Stimulated activated CD8-positive, alpha-beta memory T cell treated with anti-CD3 and anti-CD28 coated beads, Interleukin-15, amount 100 ng/mL, for 24 hours (primary cell): ENCODE data around the gene RFX3.

Experiments
- DNase-seq: peaks from one replicate; pipeline ENCODE4 v3.0.0-alpha.2; 2020; ENCODE audit warnings: low read depth

The RFX3 gene

DNA sequence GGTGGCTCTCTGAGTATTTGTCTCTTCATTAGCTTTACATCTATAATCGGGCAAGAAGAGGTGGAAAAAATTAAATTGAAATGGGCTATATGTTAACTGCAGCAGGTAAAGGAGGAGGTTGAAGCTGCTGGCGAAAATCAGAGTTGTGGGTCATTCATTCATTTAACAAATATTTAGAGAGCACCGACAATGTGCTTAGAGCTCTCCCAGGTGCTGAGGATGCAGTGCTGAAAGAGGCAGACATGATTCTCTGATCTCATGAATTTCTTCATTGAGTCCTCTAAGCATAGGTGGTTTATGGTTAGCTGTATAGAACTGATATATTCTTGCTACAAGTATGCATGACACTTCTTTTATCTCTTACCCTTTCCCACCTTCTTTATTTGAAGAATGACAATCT lies 243.4 kb downstream of the RFX3 start:
- DNase-seq, result no peak

DNA sequence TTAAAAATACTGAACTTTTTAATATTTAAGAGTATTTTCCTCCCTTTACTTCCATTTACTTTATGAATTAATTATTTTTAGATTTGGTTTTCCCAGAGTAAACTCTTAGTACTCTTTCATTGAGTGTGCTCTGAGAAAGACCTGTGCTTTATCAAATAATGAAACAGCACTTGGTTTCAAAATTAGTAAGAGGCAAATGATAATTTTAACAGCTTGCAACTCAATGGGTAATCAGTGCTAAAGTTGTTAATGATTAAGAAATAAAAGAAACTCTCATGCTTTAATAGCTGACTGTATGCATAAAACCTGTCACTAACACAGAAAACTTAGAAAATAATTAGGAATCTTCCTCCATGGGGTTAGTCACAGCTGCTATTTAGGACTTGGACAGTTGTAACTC lies 244.4 kb downstream of the RFX3 start:
- no peak for DNase-seq

DNA sequence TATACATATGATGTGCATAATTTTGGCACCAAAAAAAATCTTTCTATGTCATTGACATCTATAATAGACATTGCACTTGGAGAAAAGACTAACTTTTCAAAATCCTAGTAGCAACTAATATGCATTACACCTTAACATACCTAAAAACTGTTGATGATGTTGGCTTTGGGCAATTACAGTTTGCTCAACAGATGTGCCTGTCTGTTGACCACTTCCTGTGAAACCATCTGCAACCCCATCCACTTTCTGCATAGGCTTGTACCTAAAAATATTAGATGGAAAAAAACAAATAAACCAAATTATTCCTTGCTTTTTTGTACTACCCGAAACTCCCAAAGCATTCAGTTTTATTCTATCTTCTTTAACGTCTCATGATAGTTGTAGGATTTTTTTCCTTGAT lies 248.6 kb downstream of the RFX3 start:
- DNase-seq, result no peak

DNA sequence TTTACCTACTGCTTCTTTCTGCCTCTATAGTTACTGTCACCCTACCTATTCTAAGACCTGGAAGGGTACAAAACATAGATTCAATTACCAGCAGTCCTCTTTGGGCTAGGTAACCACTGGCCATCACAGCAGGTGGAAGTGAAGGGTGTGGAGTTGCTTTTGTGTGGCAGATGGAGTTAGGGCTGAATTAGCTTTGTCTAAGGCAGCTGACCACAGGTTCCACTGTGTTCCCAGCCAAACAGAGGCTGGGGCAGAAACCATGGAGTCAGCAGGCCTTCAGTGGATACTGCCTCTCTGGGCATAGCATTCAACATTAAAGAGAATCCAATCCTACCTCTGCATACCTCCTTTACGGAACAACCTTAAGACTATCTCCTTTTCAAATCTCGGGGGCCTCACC lies 254.2 kb downstream of the RFX3 start:
- no peak for DNase-seq

DNA sequence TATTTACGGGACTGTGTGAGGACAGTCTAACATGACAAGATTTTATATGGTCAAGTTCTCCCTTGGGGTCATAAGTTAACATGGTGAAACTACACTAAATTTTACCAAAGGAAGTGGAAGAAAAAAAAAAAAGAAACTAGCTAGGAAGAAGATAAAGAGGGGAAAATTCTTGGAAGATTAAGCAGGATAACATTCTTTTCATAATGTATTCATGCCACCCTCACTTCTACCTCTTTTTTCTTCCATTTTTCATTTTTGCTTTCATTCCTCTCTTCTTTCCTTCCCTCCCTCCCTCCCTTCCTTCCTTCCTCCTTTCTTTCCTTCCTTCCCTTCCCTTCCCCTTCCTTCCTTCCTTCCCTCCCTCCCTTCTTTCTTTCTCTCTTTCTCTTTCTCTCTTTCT lies 254.6 kb downstream of the RFX3 start:
- no peak for DNase-seq

DNA sequence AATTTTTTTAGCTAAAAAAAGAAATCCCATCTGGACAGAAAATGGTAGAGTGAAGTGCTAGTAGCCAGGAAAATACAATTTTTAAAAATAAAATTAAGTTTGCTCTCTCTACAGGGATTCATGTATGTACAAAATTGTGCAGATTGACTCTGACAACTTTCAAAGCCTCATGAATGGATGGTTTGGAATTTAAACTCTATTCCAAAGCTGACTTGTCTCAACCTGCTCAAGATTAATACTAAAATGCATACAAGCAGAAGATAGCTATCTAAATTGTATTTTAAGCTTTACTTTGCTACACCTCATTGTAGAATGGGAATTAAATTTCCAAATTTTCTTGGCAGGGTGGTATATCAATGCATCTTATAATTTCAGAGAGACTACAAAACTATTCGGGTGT lies 257.6 kb downstream of the RFX3 start:
- no peak for DNase-seq

DNA sequence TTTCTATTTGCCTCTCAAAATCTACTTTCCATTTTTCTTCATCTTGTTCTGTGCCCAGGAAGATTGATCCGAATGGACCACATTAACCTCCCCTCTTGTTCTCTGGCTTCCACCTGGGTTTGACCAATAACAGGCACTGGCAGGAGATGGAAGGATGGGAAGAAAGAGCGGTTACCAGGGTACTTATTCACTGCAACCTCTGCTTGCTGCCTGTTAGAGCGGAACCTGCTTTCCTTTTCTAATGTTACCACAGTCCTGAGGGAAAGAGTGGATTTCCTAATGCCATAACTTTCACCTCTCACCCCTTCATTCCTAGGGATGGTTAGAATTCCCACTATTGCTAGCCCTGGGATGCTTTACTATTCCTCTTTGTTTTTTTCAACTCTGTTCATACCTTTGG lies 262.1 kb downstream of the RFX3 start:
- no peak for DNase-seq

DNA sequence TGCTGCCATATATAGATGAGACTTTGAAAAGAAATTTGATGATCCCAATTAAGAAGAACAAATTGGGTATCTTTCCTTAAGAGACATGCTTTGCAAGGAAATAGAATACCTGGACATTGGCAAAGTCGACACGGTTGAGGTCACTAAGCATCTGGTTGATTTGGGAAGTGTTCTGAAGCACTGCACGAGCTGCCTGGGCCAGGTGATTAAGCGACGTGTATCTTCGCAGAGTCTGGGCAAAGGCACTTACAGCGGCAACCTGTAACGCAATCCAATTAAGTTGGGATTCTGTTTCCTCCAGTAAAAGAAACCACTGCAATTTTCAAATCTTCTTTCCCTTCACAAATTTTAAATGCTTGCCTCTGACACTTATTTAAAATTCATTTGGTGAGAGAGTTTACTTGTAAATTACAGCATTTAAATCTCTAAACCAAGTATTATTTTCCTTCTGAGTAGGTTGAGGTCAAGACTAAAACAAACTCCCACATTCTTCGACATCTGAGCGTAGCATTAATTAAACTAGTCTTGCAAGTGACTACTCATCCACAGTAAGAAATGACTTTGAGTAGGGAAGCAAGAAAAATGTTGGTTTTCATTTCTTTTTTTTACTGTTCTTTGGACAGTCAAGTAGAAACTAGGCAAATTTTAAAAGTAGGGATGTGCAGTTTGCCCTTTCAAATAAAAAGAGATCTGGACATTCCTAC lies 262.8 kb downstream of the RFX3 start:
- no peak for DNase-seq

DNA sequence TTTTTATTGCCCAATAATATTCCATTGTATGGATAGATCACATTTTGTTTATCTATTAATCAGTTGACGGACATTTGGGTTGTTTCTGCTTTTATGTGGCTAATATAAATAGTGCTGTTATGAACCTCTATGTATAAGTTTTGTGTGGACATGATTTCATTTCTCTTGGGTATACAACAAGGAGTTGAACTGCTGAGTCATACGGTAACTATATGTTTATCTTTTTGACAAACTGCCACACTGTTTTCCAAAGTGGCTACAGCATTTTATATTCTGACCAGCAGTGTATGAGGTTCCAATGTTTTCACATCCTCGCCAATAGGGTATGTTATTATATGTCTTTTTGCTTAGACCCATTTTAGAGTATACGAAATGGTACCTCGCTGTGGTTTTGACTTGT lies 264.3 kb downstream of the RFX3 start:
- DNase-seq, result no peak

DNA sequence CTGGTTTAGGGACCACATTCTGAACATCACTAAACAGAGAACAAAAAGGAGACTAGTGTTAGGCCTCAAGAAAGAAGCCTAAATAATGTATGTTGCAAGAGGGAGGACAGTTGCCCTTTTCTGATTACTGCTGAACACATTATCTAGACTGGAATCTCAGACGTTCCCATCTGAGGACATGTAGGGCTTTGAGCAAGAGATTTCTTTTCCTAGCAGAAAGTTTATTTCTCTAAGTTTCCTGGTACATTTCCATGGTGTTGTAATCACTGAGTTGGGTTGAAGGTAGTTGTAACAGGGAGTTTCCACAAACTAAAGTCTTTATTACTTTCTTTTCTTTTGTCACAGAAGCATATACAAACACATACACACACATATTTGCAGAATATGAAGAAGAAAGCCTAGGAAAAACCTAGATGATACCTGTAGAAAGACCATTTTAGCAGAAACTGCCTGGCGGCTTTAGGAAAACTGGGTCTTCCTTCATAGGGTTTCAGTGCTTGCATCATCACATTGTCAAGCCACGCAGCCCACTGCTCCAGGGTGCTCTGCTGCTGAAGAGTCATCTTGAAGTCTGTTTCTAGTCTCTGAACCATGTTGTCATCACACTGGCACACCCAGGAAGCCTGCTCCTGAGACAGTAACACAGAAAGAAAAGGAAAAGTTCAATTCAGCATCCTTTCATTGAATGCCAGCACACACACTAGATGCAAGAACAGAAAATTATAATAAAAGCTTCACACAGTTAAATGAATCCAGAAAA lies 269.1 kb downstream of the RFX3 start:
- DNase-seq, result no peak

DNA sequence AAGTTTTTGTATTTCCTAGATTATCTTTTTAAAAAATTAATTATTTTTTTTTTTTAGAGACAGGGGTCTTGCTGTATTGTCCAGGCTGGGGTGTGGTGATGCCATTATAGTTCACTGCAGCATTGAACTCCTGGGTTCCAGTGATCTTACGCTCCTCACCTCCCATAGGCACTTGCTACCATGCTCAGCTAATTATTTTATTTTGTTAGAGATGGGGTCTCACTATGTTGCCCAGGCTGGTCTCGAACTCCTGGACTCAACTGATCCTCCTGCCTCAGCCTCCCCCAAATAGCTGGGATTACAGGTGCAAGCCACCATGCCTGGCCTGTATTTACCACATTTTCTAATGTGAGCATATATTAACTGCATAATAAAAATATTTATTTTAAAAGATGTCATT lies 274.5 kb downstream of the RFX3 start:
- no peak for DNase-seq

DNA sequence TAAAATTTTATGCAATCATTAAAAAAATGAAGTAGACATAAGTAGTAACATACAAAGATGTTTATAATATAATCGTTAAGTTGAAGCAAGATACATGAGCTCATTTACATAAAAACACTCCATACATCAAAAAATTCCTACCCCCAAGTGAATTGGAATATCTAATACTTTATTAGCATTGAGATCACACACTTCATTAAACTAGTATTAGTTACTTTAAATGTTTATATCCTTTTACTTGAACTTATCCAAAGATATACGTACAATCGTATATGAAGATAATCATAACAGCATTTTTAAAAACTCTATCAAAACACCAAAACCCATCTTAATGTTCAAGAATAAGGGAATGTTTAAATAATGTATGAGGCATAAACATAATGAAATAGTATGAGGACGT lies 275.1 kb downstream of the RFX3 start:
- DNase-seq, result no peak

DNA sequence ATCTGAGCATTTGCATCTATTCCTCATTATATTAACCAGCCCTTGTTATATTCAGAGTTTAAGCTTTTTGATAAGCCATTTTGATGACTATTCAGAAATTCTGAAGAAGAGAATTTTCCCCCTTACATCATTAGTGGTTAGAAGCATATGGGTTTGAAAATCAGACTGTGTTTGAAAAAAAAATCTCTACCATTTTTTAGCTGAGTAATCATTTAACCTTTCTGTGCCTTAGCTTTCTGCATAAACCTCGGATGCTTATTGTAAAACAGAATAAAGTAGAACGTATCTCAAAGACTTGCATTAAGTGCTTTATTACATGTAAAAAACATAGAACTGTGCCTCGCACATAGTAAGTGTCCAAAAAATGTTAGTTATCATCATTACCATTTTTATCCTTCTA lies 278.6 kb downstream of the RFX3 start:
- no peak for DNase-seq

DNA sequence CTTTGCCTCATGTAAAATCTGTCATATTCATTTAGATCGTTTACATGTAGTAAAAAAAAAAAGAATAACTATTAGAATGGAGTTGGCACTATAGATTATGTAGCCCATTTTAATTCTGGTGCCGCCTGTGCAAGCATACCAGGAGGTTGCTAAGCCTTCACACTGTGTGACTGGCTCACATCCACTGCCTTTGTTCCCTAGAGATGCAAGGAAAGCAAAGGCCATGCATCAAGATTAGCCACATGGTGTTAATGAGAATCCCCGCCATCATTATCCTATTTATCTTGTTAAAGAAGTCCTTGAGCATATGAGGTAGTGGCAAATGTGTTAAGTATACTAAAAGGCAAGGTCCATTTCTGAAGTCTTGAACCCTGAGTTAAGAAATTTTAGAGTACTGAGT lies 279.6 kb downstream of the RFX3 start:
- DNase-seq, result no peak

DNA sequence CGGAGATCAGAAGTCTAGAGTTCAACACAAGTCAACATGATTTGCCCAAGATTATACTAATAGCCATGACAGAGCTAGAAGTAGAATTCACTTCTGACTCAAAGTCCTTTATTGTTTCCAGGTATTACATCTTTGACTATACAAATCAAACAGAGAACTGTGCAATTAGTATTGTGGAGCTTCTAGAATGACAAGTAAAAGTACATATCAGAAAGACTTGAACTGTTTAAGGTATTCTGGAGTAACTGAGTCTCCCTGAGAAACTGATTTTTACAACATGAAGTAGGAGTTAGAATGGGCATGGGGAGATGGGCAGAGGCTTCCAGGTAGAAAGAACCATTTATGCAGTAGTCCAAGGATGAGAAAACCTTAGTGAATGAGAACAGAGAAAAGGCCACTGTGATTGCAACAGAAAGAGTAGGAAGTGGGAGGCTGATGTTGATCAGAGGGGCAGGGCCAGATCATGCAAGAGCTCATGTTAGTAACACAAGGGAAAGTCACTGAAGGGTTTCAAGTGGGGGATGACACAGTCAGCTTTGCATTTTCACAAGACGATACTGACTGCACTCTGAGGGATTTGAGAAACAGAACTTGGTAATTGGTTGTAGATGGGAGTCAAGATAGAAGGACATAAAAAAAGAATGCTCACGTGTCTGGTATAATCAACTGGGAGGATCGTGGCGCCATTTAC lies 280.7 kb downstream of the RFX3 start:
- DNase-seq, result no peak

DNA sequence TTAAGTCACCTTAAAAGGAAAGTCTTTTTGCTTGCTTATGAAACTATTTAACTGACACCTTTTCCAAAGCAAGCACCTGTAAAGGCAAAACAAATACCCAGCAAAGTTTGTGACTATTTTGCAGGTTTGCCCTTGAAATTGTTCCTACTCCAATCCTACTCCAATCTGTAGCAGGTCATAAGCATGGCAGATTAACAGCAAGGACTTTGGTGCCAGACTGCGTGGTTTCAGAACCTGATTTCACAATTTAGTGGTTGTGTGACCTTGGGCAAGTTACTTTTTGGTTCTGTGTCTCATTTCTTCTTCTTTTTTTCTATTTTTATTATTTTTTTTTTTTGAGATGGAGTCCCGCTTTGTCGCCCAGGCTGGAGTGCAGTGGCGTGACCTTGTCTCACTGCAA lies 282.1 kb downstream of the RFX3 start:
- no peak for DNase-seq

DNA sequence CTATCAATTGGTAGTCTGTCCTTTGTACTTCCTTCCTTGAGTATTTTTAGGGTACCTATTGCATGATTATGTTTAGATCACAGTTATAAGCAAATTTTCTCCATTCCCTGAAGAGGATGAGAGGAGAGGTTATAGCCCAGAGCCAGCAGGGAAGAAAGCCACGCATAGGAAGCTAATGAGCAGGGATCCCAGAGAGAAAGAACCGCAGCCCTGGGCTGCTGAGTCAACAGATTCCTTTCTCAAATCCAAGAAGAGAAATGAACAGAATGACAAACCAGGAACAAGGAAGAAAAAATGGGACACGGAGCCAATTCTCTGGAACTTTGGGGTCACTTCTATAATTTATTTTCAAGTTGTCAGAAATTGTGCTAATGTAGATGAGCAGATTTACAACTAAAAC lies 284.5 kb downstream of the RFX3 start:
- no peak for DNase-seq

DNA sequence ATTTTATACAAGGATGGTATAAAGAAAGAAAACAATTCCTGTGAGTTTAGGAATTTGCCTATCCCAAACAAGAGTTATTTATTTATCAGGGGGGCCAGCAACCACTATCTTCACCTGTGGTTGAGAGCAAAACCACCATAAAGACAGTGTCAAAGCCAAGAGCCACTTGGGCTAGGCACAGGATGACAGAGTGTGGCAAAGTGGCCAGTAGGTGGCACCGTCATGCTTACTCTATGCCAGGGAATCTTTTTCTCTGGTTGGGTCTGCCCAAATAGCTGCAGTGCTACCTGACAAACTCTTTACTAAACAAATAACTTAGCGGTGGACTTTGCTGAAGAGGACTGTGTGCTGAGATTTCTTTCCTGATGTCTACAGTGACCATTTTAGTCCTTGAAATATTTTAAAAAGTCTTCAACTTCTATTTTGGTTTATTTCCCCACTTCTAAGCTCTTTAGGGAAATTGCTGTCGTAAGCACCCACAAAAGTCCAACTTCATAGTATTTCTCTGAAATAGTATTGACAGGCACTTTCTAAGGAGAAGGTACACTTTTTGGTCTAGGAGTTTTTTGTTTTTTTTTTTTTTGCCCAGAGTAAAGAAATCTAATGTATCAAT lies 285.0 kb downstream of the RFX3 start:
- DNase-seq, result peak; percentile 6

DNA sequence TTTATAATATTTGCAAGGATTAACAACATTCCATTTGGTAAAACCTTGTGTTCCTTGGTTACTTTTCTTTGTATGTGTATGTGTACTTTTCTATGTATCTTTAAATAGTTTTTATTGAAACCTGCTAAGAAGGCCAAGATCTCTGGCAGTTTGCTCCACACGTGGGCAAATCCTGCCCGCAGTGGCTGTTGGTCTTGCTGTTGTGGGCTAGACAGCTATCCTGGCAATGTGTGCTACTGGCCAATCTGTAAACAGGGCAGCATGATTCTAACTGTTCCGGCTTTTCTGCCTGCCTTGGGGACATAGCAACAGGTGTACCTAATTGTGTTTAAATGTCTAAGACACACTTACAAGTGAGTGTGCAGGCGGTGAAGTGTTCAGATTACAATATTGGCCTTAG lies 286.6 kb downstream of the RFX3 start:
- no peak for DNase-seq

DNA sequence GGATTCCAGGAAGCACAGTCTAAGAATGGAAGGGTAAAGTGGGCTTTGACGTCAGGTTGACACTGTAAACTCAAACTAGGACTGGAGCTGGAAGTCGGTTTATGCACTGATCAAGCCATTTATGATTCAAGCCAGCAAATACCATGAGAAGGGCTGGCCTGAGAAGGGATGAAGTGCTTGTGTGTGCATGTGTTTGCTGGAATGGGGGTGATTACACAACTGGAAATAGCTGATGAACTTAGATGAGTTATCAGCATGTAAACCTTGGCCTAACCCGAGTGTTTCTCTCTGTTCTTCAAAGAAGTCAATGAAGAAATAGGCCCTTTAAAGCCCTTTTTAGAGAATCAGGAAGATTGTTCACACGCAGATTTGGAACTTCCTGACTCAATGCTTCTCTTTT lies 287.6 kb downstream of the RFX3 start:
- DNase-seq, result no peak

DNA sequence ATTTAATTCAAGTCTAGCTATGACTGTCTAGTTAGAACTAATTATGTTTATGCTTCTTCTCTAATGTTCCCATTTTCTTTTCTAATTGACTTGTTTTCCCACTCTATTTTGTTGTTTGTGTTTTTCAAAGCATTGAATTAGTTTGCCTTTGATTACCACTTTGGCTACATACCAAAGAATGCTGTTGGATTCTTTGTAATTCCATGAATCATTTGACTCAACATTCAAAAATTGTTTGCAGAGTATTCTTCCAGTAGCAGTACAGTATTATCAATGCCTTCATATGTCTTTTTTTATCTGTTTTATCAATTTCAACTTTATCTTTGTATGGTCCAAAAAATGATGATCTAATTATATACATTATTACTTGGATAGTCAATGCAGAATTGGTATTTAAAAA lies 288.7 kb downstream of the RFX3 start:
- no peak for DNase-seq

DNA sequence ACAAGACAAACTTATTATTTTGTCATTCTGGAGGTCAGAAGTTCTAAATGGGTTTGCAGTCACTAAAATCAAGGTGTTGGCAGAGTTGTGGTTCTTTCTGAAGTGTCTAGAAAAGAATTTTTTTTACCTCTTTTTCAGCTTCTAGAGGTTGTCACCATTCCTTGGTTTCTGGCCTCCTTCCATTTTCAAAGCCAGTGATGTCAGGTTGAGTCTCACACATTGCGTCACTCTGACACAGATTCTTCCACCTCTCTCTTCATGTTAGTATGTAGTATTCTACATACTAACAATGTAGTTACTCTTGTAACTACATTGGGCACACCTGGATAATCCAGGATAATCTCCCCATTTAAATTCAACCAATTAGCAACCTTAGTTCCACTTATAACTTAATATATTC lies 290.3 kb downstream of the RFX3 start:
- DNase-seq, result no peak

DNA sequence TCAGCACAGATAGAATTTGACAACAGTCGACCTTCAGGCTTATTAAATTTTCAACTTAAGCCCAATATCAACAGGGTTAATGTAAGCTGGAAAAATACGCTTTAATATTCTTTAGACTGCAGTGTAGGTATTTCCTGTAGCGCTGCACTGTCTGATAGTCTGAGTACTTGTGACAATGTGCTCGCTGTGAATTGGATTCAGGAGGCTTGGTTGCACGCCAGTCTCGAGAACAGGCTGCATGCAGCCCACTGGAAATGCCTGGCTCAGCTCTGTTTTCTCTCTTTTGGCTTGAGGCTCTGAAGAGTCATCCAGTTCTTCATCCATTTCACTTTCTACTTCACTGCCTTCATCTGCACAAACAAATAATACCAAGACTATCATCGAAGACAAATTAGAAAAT lies 300.9 kb downstream of the RFX3 start:
- no peak for DNase-seq
